GM23338 (cell line): ENCODE results near the gene WDR20. TPM values are rescaled to one million over a fixed set of nuclear protein-coding genes. Genes with fewer than 3 reads are reported as not detected.
"Not testable (repeated sequence)": the region's sequence is repeated elsewhere in the genome, so short reads cannot be mapped to it uniquely, and the experiment has no call there.

ENCODE experiments used
- ATAC-seq: fragments of 200-7000 bp; cut with Tn5 transposase; 3 replicates; pipeline ENCODE4 v1.9.1; 2020
- DNase-seq: peaks from one replicate; pipeline ENCODE4 v3.0.0-alpha.2; 2015; ENCODE audit warnings: low spot score
- H2AFZ ChIP-seq: fragments of 200-600 bp; sonication (generic); 2 replicates; pipeline ENCODE4 v1.8.0; 2016; ENCODE audit warnings: antibody characterized with exemption, mild to moderate bottlenecking, moderate library complexity
- H3F3A ChIP-seq: fragments of 200-600 bp; sonication (generic); replicated peaks from 2 replicates; pipeline ENCODE4 v1.8.0; 2017; ENCODE audit warnings: antibody characterized with exemption, mixed run types, low read depth
- H3K27ac ChIP-seq: fragments of 200-600 bp; sonication (generic); 2 replicates; pipeline ENCODE4 v1.6.1; 2016; ENCODE audit warnings: low read depth
- H3K27me3 ChIP-seq: fragments of 200-600 bp; sonication (generic); 2 replicates; pipeline ENCODE4 v1.8.0; 2016; ENCODE audit warnings: mild to moderate bottlenecking, mixed run types, moderate library complexity; ENCODE audit not compliant: insufficient read depth
- H3K36me3 ChIP-seq: fragments of 200-600 bp; sonication (generic); 2 replicates; pipeline ENCODE4 v1.8.0; 2016; ENCODE audit warnings: mild to moderate bottlenecking; ENCODE audit not compliant: insufficient read depth
- H3K4me1 ChIP-seq: fragments of 200-600 bp; sonication (generic); 2 replicates; pipeline ENCODE4 v1.8.0; 2016; ENCODE audit warnings: mild to moderate bottlenecking, moderate library complexity; ENCODE audit not compliant: insufficient read depth
- H3K4me2 ChIP-seq: fragments of 200-600 bp; sonication (generic); 2 replicates; pipeline ENCODE4 v1.7.1; 2017; ENCODE audit warnings: mixed run types
- H3K4me3 ChIP-seq: fragments of 200-600 bp; sonication (generic); 2 replicates; pipeline ENCODE4 v1.6.1; 2016; ENCODE audit warnings: mixed run types
- H3K79me2 ChIP-seq: fragments of 200-600 bp; sonication (generic); replicated peaks from 2 replicates; pipeline ENCODE4 v1.8.0; 2017; ENCODE audit warnings: mild to moderate bottlenecking; ENCODE audit not compliant: insufficient read depth
- H3K9me2 ChIP-seq: fragments of 200-600 bp; sonication (generic); 2 replicates; pipeline ENCODE4 v1.8.0; 2017; ENCODE audit not compliant: insufficient read depth
- H4K20me1 ChIP-seq: fragments of 200-600 bp; sonication (generic); replicated peaks from 2 replicates; pipeline ENCODE4 v1.8.0; 2017; ENCODE audit warnings: mild to moderate bottlenecking; ENCODE audit not compliant: insufficient read depth
- H3K27ac Mint-ChIP-seq: 2 replicates; pipeline ENCODE4 v1.8.0; 2020; ENCODE audit warnings: inconsistent platforms, mild to moderate bottlenecking, moderate library complexity, mixed read lengths
- H3K27me3 Mint-ChIP-seq: 3 replicates; pipeline ENCODE4 v1.8.0; 2022; ENCODE audit warnings: low read depth, mild to moderate bottlenecking, moderate library complexity, mixed read lengths, inconsistent platforms; ENCODE audit not compliant: insufficient read depth, poor library complexity
- H3K36me3 Mint-ChIP-seq: 3 replicates; pipeline ENCODE4 v1.8.0; 2021; ENCODE audit warnings: low read depth, mild to moderate bottlenecking, inconsistent platforms, moderate library complexity, mixed read lengths
- H3K4me1 Mint-ChIP-seq: 3 replicates; pipeline ENCODE4 v1.8.0; 2020; ENCODE audit warnings: mild to moderate bottlenecking, inconsistent platforms, mixed read lengths
- H3K4me3 Mint-ChIP-seq: 3 replicates; pipeline ENCODE4 v1.8.0; 2021; ENCODE audit warnings: moderate library complexity, mild to moderate bottlenecking, inconsistent platforms, mixed read lengths
- H3K9me3 Mint-ChIP-seq: 3 replicates; pipeline ENCODE4 v1.8.0; 2020; ENCODE audit warnings: moderate library complexity, mild to moderate bottlenecking, inconsistent platforms, mixed read lengths
- CREB1 ChIP-seq: fragments of 250-450 bp; sonication (Bioruptor Pico); IDR thresholded peaks from 2 replicates; pipeline ENCODE4 v1.5.0; 2020; ENCODE audit warnings: low read depth, mild to moderate bottlenecking, moderate library complexity
- ETS1 ChIP-seq: IDR thresholded peaks from 2 replicates; pipeline ENCODE4 v1.6.1; 2016; ENCODE audit warnings: antibody characterized with exemption
- EZH2 ChIP-seq: fragments of 200-600 bp; sonication (generic); IDR thresholded peaks from one replicate; pipeline ENCODE4 v1.8.0; 2017; ENCODE audit warnings: antibody characterized with exemption, mild to moderate bottlenecking, low read depth; ENCODE audit not compliant: unreplicated experiment
- EZH2phosphoT487 ChIP-seq: fragments of 200-600 bp; sonication (generic); IDR thresholded peaks from one replicate; pipeline ENCODE4 v1.8.1; 2018; ENCODE audit warnings: antibody characterized with exemption; ENCODE audit not compliant: unreplicated experiment
- NANOG ChIP-seq: IDR thresholded peaks from 2 replicates; pipeline ENCODE4 v1.6.1; 2016; ENCODE audit warnings: antibody characterized with exemption, borderline replicate concordance
- POLR2AphosphoS5 ChIP-seq: IDR thresholded peaks from 2 replicates; pipeline ENCODE4 v1.6.1; 2016; ENCODE audit warnings: antibody characterized with exemption, low read depth
- REST ChIP-seq: IDR thresholded peaks from one replicate; pipeline ENCODE4 v1.6.1; 2018; ENCODE audit warnings: antibody characterized with exemption; ENCODE audit not compliant: unreplicated experiment
- polyA plus RNA-seq: library from polyadenylated mRNA; unstranded; fragments of >200 nt; fragmentation: Nextera tagmentation; extraction: Ambion mirVana; gene quantifications from 2 replicates; pipeline ENCODE4 v1.2.1, GENCODE V29; 2016
- total RNA-seq: library from RNA; depleted of rRNA; stranded (reverse); fragments of >200 nt; shearing (Covaris generic); gene quantifications from 2 replicates; pipeline ENCODE4 v1.2.3, GENCODE V29; 2014

Gene WDR20
- total and polyA plus RNA-seq, 2 experiments from 2014 or later: 17.9 to 21.0 TPM

GRCh38 chr14:102150744-102151143, 11.0 kb downstream of the WDR20 start (continued):
- no peak for TF ChIP-seq REST
- TF ChIP-seq CREB1 (CRISPR knock-in tag): no peak
- no peak for TF ChIP-seq NANOG
- no peak for TF ChIP-seq EZH2
- no peak for TF ChIP-seq EZH2phosphoT487

- not testable (repeated sequence) for ATAC-seq, H3K36me3 ChIP-seq, H3K27ac ChIP-seq, H3K4me2 ChIP-seq, H3K27me3 ChIP-seq, H3K27me3 Mint-ChIP-seq, H3K9me3 Mint-ChIP-seq, H3K9me2 ChIP-seq, H3F3A ChIP-seq, DNase-seq, H3K4me3 ChIP-seq, H2AFZ ChIP-seq, H3K4me3 Mint-ChIP-seq, H3K27ac Mint-ChIP-seq
- H3K36me3 Mint-ChIP-seq: peaks cover 21% of the 10 kb centered on the region
- Histone ChIP-seq H4K20me1 (peaks cover 57% of the 10 kb centered on the region), H3K4me1 (peaks cover 21% of the 10 kb centered on the region), H3K79me2 (peaks cover 98% of the 10 kb centered on the region)
- peaks cover 25% of the 10 kb centered on the region for H3K4me1 Mint-ChIP-seq
Observed at GRCh38 chr14:102151411-102151810, 11.7 kb downstream of the WDR20 start.

GRCh38 chr14:102154121-102154520, 14.4 kb downstream of the WDR20 start:
- Histone ChIP-seq H3K4me3 (no peak overlapping the region), H2AFZ (no peak overlapping the region), H3K36me3 (no peaks in the 10 kb centered on the region; the same call in 1 of the 2 replicates), H4K20me1 (peaks cover 57% of the 10 kb centered on the region), H3K9me2 (no peaks in the 10 kb centered on the region), H3F3A (0 out of 2 replicates have a peak, but pooled peaks cover 3% of the 10 kb centered on the region), H3K79me2 (peaks cover 98% of the 10 kb centered on the region), H3K27ac (peak overlapping the region; percentile 66), H3K4me2 (no peak overlapping the region), H3K4me1 (peaks cover 13% of the 10 kb centered on the region), H3K27me3 (no peaks in the 10 kb centered on the region)
- peaks cover 9% of the 10 kb centered on the region for H3K27me3 Mint-ChIP-seq
- peaks cover 21% of the 10 kb centered on the region for H3K36me3 Mint-ChIP-seq
- peaks cover 16% of the 10 kb centered on the region for H3K4me1 Mint-ChIP-seq
- DNase-seq: no peak
- no peak for ATAC-seq
- H3K27ac Mint-ChIP-seq: no peak overlapping the region
- H3K9me3 Mint-ChIP-seq: no peaks in the 10 kb centered on the region; the same call in 2 of the 3 replicates
- TF ChIP-seq POLR2AphosphoS5 (no peak), ETS1 (no peak), EZH2 (no peak)
- no peak overlapping the region for H3K4me3 Mint-ChIP-seq
